A673 (cell line): ENCODE results near the gene C19orf81. TPM values are rescaled to one million over a fixed set of nuclear protein-coding genes. Genes with fewer than 3 reads are reported as not detected.

ENCODE experiments used
- BruUV-seq: library from RNA; stranded (reverse); fragments of 400-500 nt; replicated peaks from 2 replicates; lab custom pipeline; 2021; lab: Mats Ljungman, UMichigan
- CTCF ChIA-PET: fragments of 300-600 bp; sonication (Branson Sonifier 250); formaldehyde crosslinking; loops from one replicate; lab custom pipeline; 2022; ENCODE audit warnings: antibody characterized with exemption; lab: Charles Lee
- POLR2A ChIA-PET: fragments of 300-600 bp; sonication (Branson Sonifier 250); formaldehyde crosslinking; loops from one replicate; lab custom pipeline; 2022; ENCODE audit warnings: antibody characterized with exemption; ENCODE audit not compliant: low non-redundant PET; lab: Charles Lee
- DNase-seq: peaks from one replicate; pipeline ENCODE4 v3.0.0-alpha.2; 2015; ENCODE audit warnings: low spot score
- H3K27ac ChIP-seq: fragments of 200-600 bp; sonication (generic); 2 replicates; pipeline ENCODE4 v1.5.1; 2016; ENCODE audit warnings: mixed run types, low read depth, mild to moderate bottlenecking, mixed read lengths, antibody characterized with exemption, low read length; ENCODE audit not compliant: poor library complexity, severe bottlenecking
- H3K27me3 ChIP-seq: fragments of 200-600 bp; sonication (generic); replicated peaks from 2 replicates; pipeline ENCODE4 v1.6.1; 2017; ENCODE audit warnings: mixed run types, low read depth, mild to moderate bottlenecking, mixed read lengths, antibody characterized with exemption, low read length; ENCODE audit not compliant: insufficient read depth, poor library complexity
- H3K36me3 ChIP-seq: fragments of 200-600 bp; sonication (generic); 2 replicates; pipeline ENCODE4 v1.6.1; 2016; ENCODE audit warnings: mixed run types, mild to moderate bottlenecking, mixed read lengths, antibody characterized with exemption, low read length; ENCODE audit not compliant: insufficient read depth, poor library complexity, severe bottlenecking
- H3K4me1 ChIP-seq: fragments of 200-600 bp; sonication (generic); 2 replicates; pipeline ENCODE4 v1.6.1; 2017; ENCODE audit warnings: mixed run types, mild to moderate bottlenecking, mixed read lengths, antibody characterized with exemption, low read length; ENCODE audit not compliant: insufficient read depth, poor library complexity, severe bottlenecking
- H3K4me3 ChIP-seq: fragments of 200-600 bp; sonication (generic); 2 replicates; pipeline ENCODE4 v1.5.1; 2016; ENCODE audit warnings: low read depth, mixed run types, mild to moderate bottlenecking, mixed read lengths, low read length; ENCODE audit not compliant: poor library complexity, severe bottlenecking
- H3K9me3 ChIP-seq: fragments of 200-600 bp; sonication (generic); 2 replicates; pipeline ENCODE4 v1.6.1; 2016; ENCODE audit warnings: mixed run types, low read depth, mild to moderate bottlenecking, mixed read lengths, antibody characterized with exemption, low read length; ENCODE audit not compliant: poor library complexity, severe bottlenecking
- EZH2 ChIP-seq: fragments of 200-600 bp; sonication (generic); IDR thresholded peaks from 2 replicates; pipeline ENCODE4 v1.6.1; 2017; ENCODE audit warnings: borderline replicate concordance, low read depth, mild to moderate bottlenecking, mixed read lengths, antibody characterized with exemption, low read length; ENCODE audit not compliant: poor library complexity, severe bottlenecking
- intact Hi-C: fragments of 100-400 bp; cut with micrococcal nuclease; formaldehyde crosslinking; loops from one replicate; pipeline ENCODE4 v1.10.0; 2022; ENCODE audit not compliant: unreplicated experiment
- total RNA-seq: library from RNA; stranded (reverse); gene quantifications from 2 replicates; pipeline ENCODE4 v1.2.3, GENCODE V29; 2021
- TF ChIP-seq, protein P1 (sequence below): fragments of 300-800, 200-600 bp; sonication (generic); conservative IDR thresholded peaks from 2 replicates; pipeline ENCODE4 v1.5.1; 2017; ENCODE audit warnings: low read depth, mild to moderate bottlenecking, antibody characterized with exemption, low read length, moderate library complexity, mixed read lengths

C19orf81 gene
- total RNA-seq, 1 experiment from 2014 or later, result 6.2 TPM

DNA sequence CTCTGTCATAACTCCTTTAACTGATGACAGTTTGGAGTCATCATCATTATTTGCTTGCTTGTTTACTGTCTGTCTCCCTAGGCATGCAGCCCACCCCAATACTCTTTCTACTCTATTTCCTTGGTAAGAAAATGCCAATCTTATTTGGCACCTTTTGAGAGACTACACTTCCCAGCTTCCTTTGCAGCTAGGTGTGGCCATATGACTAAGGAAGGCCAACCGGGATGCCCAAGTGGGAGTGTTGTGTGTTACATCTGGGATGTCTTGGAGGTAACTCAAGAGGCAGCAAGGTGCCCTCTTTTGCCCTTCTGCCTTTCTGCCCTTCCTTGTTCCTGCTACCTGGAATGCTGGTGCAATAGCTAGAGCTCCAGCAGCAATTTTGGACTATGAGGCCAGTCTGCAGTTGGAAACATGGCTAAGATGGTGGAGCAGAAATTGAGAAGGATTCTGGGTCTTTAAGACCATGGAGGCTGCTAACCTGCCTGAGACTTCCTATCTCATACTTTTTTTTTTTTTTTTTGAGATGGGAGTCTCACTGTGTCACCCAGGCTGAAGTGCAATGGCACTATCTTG lies 27.5 kb downstream of the C19orf81 start:
- Histone ChIP-seq H3K9me3 (no peaks in the 10 kb centered on the region), H3K27me3 (no peaks in the 10 kb centered on the region), H3K4me1 (no peaks in the 10 kb centered on the region), H3K27ac (no peak overlapping the region), H3K4me3 (no peak overlapping the region), H3K36me3 (no peaks in the 10 kb centered on the region)
- BruUV-seq, result no TSS peak
- no peak for DNase-seq
- ChIA-PET CTCF (no interaction called here), POLR2A (no interaction called here)
- TF ChIP-seq, protein P1, sequence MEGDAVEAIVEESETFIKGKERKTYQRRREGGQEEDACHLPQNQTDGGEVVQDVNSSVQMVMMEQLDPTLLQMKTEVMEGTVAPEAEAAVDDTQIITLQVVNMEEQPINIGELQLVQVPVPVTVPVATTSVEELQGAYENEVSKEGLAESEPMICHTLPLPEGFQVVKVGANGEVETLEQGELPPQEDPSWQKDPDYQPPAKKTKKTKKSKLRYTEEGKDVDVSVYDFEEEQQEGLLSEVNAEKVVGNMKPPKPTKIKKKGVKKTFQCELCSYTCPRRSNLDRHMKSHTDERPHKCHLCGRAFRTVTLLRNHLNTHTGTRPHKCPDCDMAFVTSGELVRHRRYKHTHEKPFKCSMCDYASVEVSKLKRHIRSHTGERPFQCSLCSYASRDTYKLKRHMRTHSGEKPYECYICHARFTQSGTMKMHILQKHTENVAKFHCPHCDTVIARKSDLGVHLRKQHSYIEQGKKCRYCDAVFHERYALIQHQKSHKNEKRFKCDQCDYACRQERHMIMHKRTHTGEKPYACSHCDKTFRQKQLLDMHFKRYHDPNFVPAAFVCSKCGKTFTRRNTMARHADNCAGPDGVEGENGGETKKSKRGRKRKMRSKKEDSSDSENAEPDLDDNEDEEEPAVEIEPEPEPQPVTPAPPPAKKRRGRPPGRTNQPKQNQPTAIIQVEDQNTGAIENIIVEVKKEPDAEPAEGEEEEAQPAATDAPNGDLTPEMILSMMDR, result no peak
- TF ChIP-seq EZH2, result no peak
- intact Hi-C loops, result no loop called here

DNA sequence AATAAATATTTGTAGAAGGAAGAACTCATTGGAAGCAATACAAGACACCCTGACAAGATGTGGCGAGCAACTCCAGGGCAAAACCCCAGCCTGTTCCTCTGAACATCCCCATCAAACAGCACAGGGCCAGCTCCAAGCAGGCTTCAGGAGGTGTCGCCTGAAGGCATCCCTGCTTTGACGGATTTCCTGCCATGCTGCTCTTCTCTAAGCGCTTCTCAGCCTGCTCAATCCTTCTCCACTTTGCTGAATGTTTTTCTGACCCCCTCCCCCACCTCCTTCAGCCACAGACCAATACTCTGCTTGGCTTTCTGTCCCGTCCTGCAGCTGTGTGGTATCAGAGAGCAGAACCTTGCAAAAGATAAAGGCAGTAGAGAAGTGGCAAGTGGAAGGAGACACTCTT lies 28.4 kb downstream of the C19orf81 start:
- Histone ChIP-seq H3K36me3 (no peaks in the 10 kb centered on the region), H3K27me3 (no peaks in the 10 kb centered on the region), H3K4me3 (no peak overlapping the region), H3K4me1 (no peaks in the 10 kb centered on the region), H3K9me3 (no peaks in the 10 kb centered on the region), H3K27ac (no peak overlapping the region)
- CTCF ChIA-PET, result no interaction called here
- intact Hi-C loops, result no loop called here
- POLR2A ChIA-PET, result no interaction called here
- DNase-seq, result no peak
- BruUV-seq, result no TSS peak
- TF ChIP-seq, protein P1, result no peak
- TF ChIP-seq EZH2, result no peak

GRCh38 chr19:50678323-50678722 lies 29.1 kb downstream of the C19orf81 start:
- BruUV-seq, result no TSS peak
- no peaks in the 10 kb centered on the region for H3K36me3 ChIP-seq
- ChIA-PET CTCF (no interaction called here), POLR2A (no interaction called here)
- intact Hi-C loops, result no loop called here
- H3K27me3 ChIP-seq, result no peaks in the 10 kb centered on the region
- no peak for DNase-seq
- H3K27ac ChIP-seq, result no peak overlapping the region
- no peaks in the 10 kb centered on the region for H3K4me1 ChIP-seq
- TF ChIP-seq, protein P1, result no peak
- no peaks in the 10 kb centered on the region for H3K9me3 ChIP-seq
- no peak overlapping the region for H3K4me3 ChIP-seq
